Stimulated activated CD4-positive, alpha-beta T cell treated with anti-CD3 and anti-CD28 coated beads, Interleukin-1b, Interleukin-23, amount 100 ng/mL, for 4 hours (primary cell): ENCODE measurements around the gene ASPG.

Experiments used
- DNase-seq, 2 donors: peaks; one replicate each; pipeline ENCODE4 v3.0.0-alpha.2; 2020; ENCODE audit warnings: low read depth in 2 of 2

Gene ASPG

GRCh38 chr14:104116288-104116755 lies 30.8 kb downstream of the ASPG start:
- no peak for DNase-seq

GRCh38 chr14:104116756-104117340 lies 31.3 kb downstream of the ASPG start:
- DNase-seq, result peak in 1 of 2 donors; percentile 27

- DNase-seq, result no peak
Measured at GRCh38 chr14:104117341-104118005, 32.0 kb downstream of the ASPG start.

GRCh38 chr14:104118006-104118844 lies 32.7 kb downstream of the ASPG start:
- DNase-seq, result no peak

- DNase-seq, result no peak
Measured at GRCh38 chr14:104119119-104119487, 33.6 kb downstream of the ASPG start.

- DNase-seq, result no peak
Measured at GRCh38 chr14:104119488-104120251, 34.2 kb downstream of the ASPG start.

GRCh38 chr14:104120281-104120741 lies 34.8 kb downstream of the ASPG start:
- DNase-seq, result no peak

GRCh38 chr14:104121142-104121541 lies 35.6 kb downstream of the ASPG start:
- DNase-seq, result no peak

GRCh38 chr14:104123879-104124278 lies 38.4 kb downstream of the ASPG start:
- DNase-seq, result no peak

- DNase-seq, result no peak
Measured at GRCh38 chr14:104125011-104125410, 39.5 kb downstream of the ASPG start.

GRCh38 chr14:104126753-104127152 lies 41.3 kb downstream of the ASPG start:
- no peak for DNase-seq

GRCh38 chr14:104128981-104129380 lies 43.5 kb downstream of the ASPG start:
- no peak for DNase-seq

GRCh38 chr14:104129556-104129955 lies 44.1 kb downstream of the ASPG start:
- DNase-seq, result no peak

- DNase-seq, result no peak
Measured at GRCh38 chr14:104130974-104131651, 45.6 kb downstream of the ASPG start.

- DNase-seq, result no peak
Measured at GRCh38 chr14:104131968-104132732, 46.6 kb downstream of the ASPG start.

- DNase-seq, result no peak
Measured at GRCh38 chr14:104132981-104133380, 47.5 kb downstream of the ASPG start.

- no peak for DNase-seq
Measured at GRCh38 chr14:104133496-104133895, 48.0 kb downstream of the ASPG start.

GRCh38 chr14:104134061-104134965 lies 48.8 kb downstream of the ASPG start:
- DNase-seq, result no peak

GRCh38 chr14:104135121-104135903 lies 49.8 kb downstream of the ASPG start:
- no peak for DNase-seq
